Cardiac fibroblast (primary cell): ENCODE data around the gene DVL3.
"Not testable (repeated sequence)": the region's sequence is repeated elsewhere in the genome, so short reads cannot be mapped to it uniquely, and the experiment has no call there.

Source experiments
- DNase-seq, 2 donors: peaks; one replicate each; pipeline versions ENCODE4 v3.0.0 to v3.0.0-alpha.2; 2010; ENCODE audit warnings: low read depth in 2 of 2
- H3K4me3 ChIP-seq, 2 donors: replicated peaks in 1 of 2; 1 replicate in 1 of 2; 2 replicates in 1 of 2; pipeline ENCODE4 v1.5.1; 2011; ENCODE audit warnings: low read depth in 2 of 2, low read length in 2 of 2, mild to moderate bottlenecking in 2 of 2, moderate library complexity in 1 of 2
- CTCF ChIP-seq: IDR thresholded peaks from one replicate; pipeline ENCODE4 v1.5.1; 2011; ENCODE audit warnings: low read depth, mild to moderate bottlenecking, low read length, inconsistent platforms

The DVL3 gene

GRCh38 chr3:184154885-184155643 lies at the start of gene DVL3:
Gene DVL3 (plus strand): TSS chr3:184155377. CDS start chr3:184155636, 259 bp downstream.
- DNase-seq, result peak; percentile 57 to 74
- H3K4me3 ChIP-seq, result peak within 1 kb of the TSS; percentile 93 to 97
- TF ChIP-seq CTCF, result no peak

- H3K4me3 ChIP-seq, result no peak overlapping the region
- TF ChIP-seq CTCF, result no peak
- DNase-seq, result peak in 1 of 2 donors; percentile 48
Observed at GRCh38 chr3:184110316-184110725, 44.9 kb upstream of the DVL3 start.

GRCh38 chr3:184116017-184116416 lies 39.2 kb upstream of the DVL3 start:
- DNase-seq, result no peak
- TF ChIP-seq CTCF, result no peak
- H3K4me3 ChIP-seq, result no peak overlapping the region

- TF ChIP-seq CTCF, result no peak
- H3K4me3 ChIP-seq, result no peak overlapping the region
- no peak for DNase-seq
Observed at GRCh38 chr3:184117636-184118035, 37.5 kb upstream of the DVL3 start.

GRCh38 chr3:184121031-184121430 lies 34.1 kb upstream of the DVL3 start:
- DNase-seq, H3K4me3 ChIP-seq: not testable (repeated sequence)

- TF ChIP-seq CTCF, result no peak
- DNase-seq, result peak in 1 of 2 donors; percentile 37
- H3K4me3 ChIP-seq, result no peak overlapping the region
Observed at GRCh38 chr3:184126006-184126405, 29.2 kb upstream of the DVL3 start.

GRCh38 chr3:184129012-184129411 lies 26.2 kb upstream of the DVL3 start:
- DNase-seq, result peak; percentile 61 to 66
- no peak overlapping the region for H3K4me3 ChIP-seq
- TF ChIP-seq CTCF, result peak; percentile 47
